ENCODE results near the gene SUN1.

SUN1 gene

GRCh38 chr7:879706-880105, 47.4 kb downstream of the SUN1 start:
- no peak for DNase-seq

GRCh38 chr7:880450-880849, 48.2 kb downstream of the SUN1 start:
- DNase-seq: no peak

- DNase-seq: no peak
Observed at GRCh38 chr7:881441-882234, 49.4 kb downstream of the SUN1 start.

- no peak for DNase-seq
Observed at GRCh38 chr7:882336-883035, 50.2 kb downstream of the SUN1 start.

GRCh38 chr7:883055-884021, 51.1 kb downstream of the SUN1 start:
- DNase-seq: no peak

GRCh38 chr7:884191-885003, 52.1 kb downstream of the SUN1 start:
- DNase-seq: no peak

- DNase-seq: no peak
Observed at GRCh38 chr7:885261-885892, 53.1 kb downstream of the SUN1 start.

- DNase-seq: no peak
Observed at GRCh38 chr7:885893-886625, 53.8 kb downstream of the SUN1 start.

GRCh38 chr7:886626-887487, 54.6 kb downstream of the SUN1 start:
- DNase-seq: no peak

GRCh38 chr7:887488-887820, 55.2 kb downstream of the SUN1 start:
- no peak for DNase-seq

- DNase-seq: no peak
Observed at GRCh38 chr7:888081-889024, 56.1 kb downstream of the SUN1 start.

- no peak for DNase-seq
Observed at GRCh38 chr7:889025-889390, 56.7 kb downstream of the SUN1 start.

GRCh38 chr7:889391-889790, 57.1 kb downstream of the SUN1 start:
- no peak for DNase-seq

- no peak for DNase-seq
Observed at GRCh38 chr7:890868-891267, 58.6 kb downstream of the SUN1 start.

- DNase-seq: no peak
Observed at GRCh38 chr7:891291-891690, 59.0 kb downstream of the SUN1 start.

GRCh38 chr7:891805-892204, 59.5 kb downstream of the SUN1 start:
- no peak for DNase-seq

- DNase-seq: no peak
Observed at GRCh38 chr7:892648-893593, 60.6 kb downstream of the SUN1 start.

- DNase-seq: no peak
Observed at GRCh38 chr7:893686-894085, 61.4 kb downstream of the SUN1 start.

Data from NCI-H446 (cell line).